ENCODE measurements around the gene SLC24A3. TPM values are rescaled to one million over a fixed set of nuclear protein-coding genes. Genes with fewer than 3 reads are reported as not detected.

Gene SLC24A3
- total and polyA plus RNA-seq, 2 experiments from 2014 or later, result 0.81 to 2.5 TPM

GRCh38 chr20:19349879-19350278, 137.4 kb downstream of the SLC24A3 start:
- H3K79me2 ChIP-seq (replicated peaks; ENCODE audit: insufficient read depth), result no peaks in the 10 kb centered on the region
- no peak overlapping the region for H3K27ac ChIP-seq (ENCODE audit: low read depth)
- H3K4me3 ChIP-seq, result no peak overlapping the region
- no peaks in the 10 kb centered on the region for H4K20me1 ChIP-seq (replicated peaks; ENCODE audit: insufficient read depth)
- Mint-ChIP-seq H3K36me3 (ENCODE audit: low read depth) (no peaks in the 10 kb centered on the region), H3K9me3 (no peaks in the 10 kb centered on the region), H3K27me3 (ENCODE audit: insufficient read depth, low read depth, poor library complexity) (peaks cover 4% of the 10 kb centered on the region), H3K4me1 (peaks cover 5% of the 10 kb centered on the region; the same call in 1 of the 3 replicates), H3K27ac (no peak overlapping the region), H3K4me3 (no peak overlapping the region)
- DNase-seq (ENCODE audit: low spot score) (no peak), ATAC-seq (no peak)
- no peak for TF ChIP-seq JUNB (IDR thresholded peaks at IDR 0.05; ENCODE audit: unreplicated experiment)
- TF ChIP-seq ZNF462 (CRISPR knock-in tag; IDR thresholded peaks at IDR 0.05), result no peak
- TF ChIP-seq POLR2AphosphoS5 (IDR thresholded peaks at IDR 0.05; ENCODE audit: low read depth), result no peak
- TF ChIP-seq CREB1 (CRISPR knock-in tag; IDR thresholded peaks at IDR 0.05; ENCODE audit: low read depth), result no peak
- TF ChIP-seq, protein P1, sequence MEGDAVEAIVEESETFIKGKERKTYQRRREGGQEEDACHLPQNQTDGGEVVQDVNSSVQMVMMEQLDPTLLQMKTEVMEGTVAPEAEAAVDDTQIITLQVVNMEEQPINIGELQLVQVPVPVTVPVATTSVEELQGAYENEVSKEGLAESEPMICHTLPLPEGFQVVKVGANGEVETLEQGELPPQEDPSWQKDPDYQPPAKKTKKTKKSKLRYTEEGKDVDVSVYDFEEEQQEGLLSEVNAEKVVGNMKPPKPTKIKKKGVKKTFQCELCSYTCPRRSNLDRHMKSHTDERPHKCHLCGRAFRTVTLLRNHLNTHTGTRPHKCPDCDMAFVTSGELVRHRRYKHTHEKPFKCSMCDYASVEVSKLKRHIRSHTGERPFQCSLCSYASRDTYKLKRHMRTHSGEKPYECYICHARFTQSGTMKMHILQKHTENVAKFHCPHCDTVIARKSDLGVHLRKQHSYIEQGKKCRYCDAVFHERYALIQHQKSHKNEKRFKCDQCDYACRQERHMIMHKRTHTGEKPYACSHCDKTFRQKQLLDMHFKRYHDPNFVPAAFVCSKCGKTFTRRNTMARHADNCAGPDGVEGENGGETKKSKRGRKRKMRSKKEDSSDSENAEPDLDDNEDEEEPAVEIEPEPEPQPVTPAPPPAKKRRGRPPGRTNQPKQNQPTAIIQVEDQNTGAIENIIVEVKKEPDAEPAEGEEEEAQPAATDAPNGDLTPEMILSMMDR (conservative IDR thresholded peaks at IDR 0.05; ENCODE audit: low read depth in 2 of 2), result no peak
- no peak for TF ChIP-seq NANOG (IDR thresholded peaks at IDR 0.05; ENCODE audit: borderline replicate concordance)
- no peak for TF ChIP-seq EZH2phosphoT487 (IDR thresholded peaks at IDR 0.05; ENCODE audit: unreplicated experiment)
- TF ChIP-seq ZNF114 (CRISPR knock-in tag; IDR thresholded peaks at IDR 0.05), result no peak
- no peak for TF ChIP-seq STAT1 (IDR thresholded peaks at IDR 0.05; ENCODE audit: unreplicated experiment)
- TF ChIP-seq EZH2 (IDR thresholded peaks at IDR 0.05; ENCODE audit: low read depth, unreplicated experiment), result no peak
- no peak for TF ChIP-seq ZNF331 (CRISPR knock-in tag; IDR thresholded peaks at IDR 0.05; ENCODE audit: low read depth)
- no peak for TF ChIP-seq ETS1 (IDR thresholded peaks at IDR 0.05)
- TF ChIP-seq, protein P2, sequence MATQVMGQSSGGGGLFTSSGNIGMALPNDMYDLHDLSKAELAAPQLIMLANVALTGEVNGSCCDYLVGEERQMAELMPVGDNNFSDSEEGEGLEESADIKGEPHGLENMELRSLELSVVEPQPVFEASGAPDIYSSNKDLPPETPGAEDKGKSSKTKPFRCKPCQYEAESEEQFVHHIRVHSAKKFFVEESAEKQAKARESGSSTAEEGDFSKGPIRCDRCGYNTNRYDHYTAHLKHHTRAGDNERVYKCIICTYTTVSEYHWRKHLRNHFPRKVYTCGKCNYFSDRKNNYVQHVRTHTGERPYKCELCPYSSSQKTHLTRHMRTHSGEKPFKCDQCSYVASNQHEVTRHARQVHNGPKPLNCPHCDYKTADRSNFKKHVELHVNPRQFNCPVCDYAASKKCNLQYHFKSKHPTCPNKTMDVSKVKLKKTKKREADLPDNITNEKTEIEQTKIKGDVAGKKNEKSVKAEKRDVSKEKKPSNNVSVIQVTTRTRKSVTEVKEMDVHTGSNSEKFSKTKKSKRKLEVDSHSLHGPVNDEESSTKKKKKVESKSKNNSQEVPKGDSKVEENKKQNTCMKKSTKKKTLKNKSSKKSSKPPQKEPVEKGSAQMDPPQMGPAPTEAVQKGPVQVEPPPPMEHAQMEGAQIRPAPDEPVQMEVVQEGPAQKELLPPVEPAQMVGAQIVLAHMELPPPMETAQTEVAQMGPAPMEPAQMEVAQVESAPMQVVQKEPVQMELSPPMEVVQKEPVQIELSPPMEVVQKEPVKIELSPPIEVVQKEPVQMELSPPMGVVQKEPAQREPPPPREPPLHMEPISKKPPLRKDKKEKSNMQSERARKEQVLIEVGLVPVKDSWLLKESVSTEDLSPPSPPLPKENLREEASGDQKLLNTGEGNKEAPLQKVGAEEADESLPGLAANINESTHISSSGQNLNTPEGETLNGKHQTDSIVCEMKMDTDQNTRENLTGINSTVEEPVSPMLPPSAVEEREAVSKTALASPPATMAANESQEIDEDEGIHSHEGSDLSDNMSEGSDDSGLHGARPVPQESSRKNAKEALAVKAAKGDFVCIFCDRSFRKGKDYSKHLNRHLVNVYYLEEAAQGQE (IDR thresholded peaks at IDR 0.05; ENCODE audit: unreplicated experiment), result no peak
- H3K36me3 ChIP-seq (ENCODE audit: insufficient read depth), result no peaks in the 10 kb centered on the region
- H3K4me1 ChIP-seq (ENCODE audit: insufficient read depth), result no peaks in the 10 kb centered on the region
- H3K27me3 ChIP-seq (ENCODE audit: insufficient read depth), result no peaks in the 10 kb centered on the region
- H2AFZ ChIP-seq, result no peak overlapping the region
- peaks cover 16% of the 10 kb centered on the region; the same call in 1 of the 2 replicates for H3K9me2 ChIP-seq (ENCODE audit: insufficient read depth)
- no peak overlapping the region for H3K4me2 ChIP-seq
- no peaks in the 10 kb centered on the region for H3F3A ChIP-seq (replicated peaks; ENCODE audit: low read depth)
